ENCODE data around the gene TMEM165. TPM values are rescaled to one million over a fixed set of nuclear protein-coding genes. Genes with fewer than 3 reads are reported as not detected.

The TMEM165 gene
- total and polyA plus RNA-seq, 9 of the 15 experiments (the other 6 are each of a cell fraction or from before 2014, with no cell fraction given), result 21.3 to 145 (median 96.8) TPM

GRCh38 chr4:55397520-55398321, 2.0 kb downstream of the TMEM165 start (continued):
- no peak for TF ChIP-seq ZNF282 (CRISPR knock-in tag; IDR thresholded peaks at IDR 0.05)
- TF ChIP-seq ELF2 (CRISPR knock-in tag; IDR thresholded peaks at IDR 0.05), result no peak
- TF ChIP-seq, protein P1, sequence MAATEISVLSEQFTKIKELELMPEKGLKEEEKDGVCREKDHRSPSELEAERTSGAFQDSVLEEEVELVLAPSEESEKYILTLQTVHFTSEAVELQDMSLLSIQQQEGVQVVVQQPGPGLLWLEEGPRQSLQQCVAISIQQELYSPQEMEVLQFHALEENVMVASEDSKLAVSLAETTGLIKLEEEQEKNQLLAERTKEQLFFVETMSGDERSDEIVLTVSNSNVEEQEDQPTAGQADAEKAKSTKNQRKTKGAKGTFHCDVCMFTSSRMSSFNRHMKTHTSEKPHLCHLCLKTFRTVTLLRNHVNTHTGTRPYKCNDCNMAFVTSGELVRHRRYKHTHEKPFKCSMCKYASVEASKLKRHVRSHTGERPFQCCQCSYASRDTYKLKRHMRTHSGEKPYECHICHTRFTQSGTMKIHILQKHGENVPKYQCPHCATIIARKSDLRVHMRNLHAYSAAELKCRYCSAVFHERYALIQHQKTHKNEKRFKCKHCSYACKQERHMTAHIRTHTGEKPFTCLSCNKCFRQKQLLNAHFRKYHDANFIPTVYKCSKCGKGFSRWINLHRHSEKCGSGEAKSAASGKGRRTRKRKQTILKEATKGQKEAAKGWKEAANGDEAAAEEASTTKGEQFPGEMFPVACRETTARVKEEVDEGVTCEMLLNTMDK (IDR thresholded peaks at IDR 0.05; ENCODE audit: borderline replicate concordance, insufficient read depth, low read depth, low read length, poor library complexity, severe bottlenecking), result no peak
- no peak for TF ChIP-seq PYGO2 (tag; IDR thresholded peaks at IDR 0.05)
- TF ChIP-seq, protein P2, sequence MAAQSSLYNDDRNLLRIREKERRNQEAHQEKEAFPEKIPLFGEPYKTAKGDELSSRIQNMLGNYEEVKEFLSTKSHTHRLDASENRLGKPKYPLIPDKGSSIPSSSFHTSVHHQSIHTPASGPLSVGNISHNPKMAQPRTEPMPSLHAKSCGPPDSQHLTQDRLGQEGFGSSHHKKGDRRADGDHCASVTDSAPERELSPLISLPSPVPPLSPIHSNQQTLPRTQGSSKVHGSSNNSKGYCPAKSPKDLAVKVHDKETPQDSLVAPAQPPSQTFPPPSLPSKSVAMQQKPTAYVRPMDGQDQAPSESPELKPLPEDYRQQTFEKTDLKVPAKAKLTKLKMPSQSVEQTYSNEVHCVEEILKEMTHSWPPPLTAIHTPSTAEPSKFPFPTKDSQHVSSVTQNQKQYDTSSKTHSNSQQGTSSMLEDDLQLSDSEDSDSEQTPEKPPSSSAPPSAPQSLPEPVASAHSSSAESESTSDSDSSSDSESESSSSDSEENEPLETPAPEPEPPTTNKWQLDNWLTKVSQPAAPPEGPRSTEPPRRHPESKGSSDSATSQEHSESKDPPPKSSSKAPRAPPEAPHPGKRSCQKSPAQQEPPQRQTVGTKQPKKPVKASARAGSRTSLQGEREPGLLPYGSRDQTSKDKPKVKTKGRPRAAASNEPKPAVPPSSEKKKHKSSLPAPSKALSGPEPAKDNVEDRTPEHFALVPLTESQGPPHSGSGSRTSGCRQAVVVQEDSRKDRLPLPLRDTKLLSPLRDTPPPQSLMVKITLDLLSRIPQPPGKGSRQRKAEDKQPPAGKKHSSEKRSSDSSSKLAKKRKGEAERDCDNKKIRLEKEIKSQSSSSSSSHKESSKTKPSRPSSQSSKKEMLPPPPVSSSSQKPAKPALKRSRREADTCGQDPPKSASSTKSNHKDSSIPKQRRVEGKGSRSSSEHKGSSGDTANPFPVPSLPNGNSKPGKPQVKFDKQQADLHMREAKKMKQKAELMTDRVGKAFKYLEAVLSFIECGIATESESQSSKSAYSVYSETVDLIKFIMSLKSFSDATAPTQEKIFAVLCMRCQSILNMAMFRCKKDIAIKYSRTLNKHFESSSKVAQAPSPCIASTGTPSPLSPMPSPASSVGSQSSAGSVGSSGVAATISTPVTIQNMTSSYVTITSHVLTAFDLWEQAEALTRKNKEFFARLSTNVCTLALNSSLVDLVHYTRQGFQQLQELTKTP (IDR thresholded peaks at IDR 0.05; ENCODE audit: low read depth in 1 of 2, partially characterized antibody in 2 of 2), result peak in 1 of 2 experiments; percentile 64
- 0 out of 2 replicates have a peak, but pooled peaks have one; percentile 49 for TF ChIP-seq CC2D1A (IDR thresholded peaks at IDR 0.05)
- no peak for TF ChIP-seq NCOA2 (IDR thresholded peaks at IDR 0.05; ENCODE audit: partially characterized antibody in 2 of 2)
- TF ChIP-seq C11orf30 (IDR thresholded peaks at IDR 0.05; ENCODE audit: low read depth), result no peak
- TF ChIP-seq, protein P3, sequence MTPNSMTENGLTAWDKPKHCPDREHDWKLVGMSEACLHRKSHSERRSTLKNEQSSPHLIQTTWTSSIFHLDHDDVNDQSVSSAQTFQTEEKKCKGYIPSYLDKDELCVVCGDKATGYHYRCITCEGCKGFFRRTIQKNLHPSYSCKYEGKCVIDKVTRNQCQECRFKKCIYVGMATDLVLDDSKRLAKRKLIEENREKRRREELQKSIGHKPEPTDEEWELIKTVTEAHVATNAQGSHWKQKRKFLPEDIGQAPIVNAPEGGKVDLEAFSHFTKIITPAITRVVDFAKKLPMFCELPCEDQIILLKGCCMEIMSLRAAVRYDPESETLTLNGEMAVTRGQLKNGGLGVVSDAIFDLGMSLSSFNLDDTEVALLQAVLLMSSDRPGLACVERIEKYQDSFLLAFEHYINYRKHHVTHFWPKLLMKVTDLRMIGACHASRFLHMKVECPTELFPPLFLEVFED (CRISPR knock-in tag; conservative IDR thresholded peaks at IDR 0.05), result peak; percentile 83; the same call in 1 of the 2 replicates
- TF ChIP-seq RHOXF2B (CRISPR knock-in tag; conservative IDR thresholded peaks at IDR 0.05), result no peak
- no peak for TF ChIP-seq ZNF347 (CRISPR knock-in tag; IDR thresholded peaks at IDR 0.05; ENCODE audit: low read depth)
- no peak for TF ChIP-seq PCBP1 (IDR thresholded peaks at IDR 0.05; ENCODE audit: low read depth, low read length, poor library complexity, severe bottlenecking)
- 0 out of 2 replicates have a peak, but pooled peaks have one; percentile 7 for TF ChIP-seq MAFG (tag; conservative IDR thresholded peaks at IDR 0.05)
- TF ChIP-seq EP400 (IDR thresholded peaks at IDR 0.05), result no peak
- TF ChIP-seq MAX (CRISPR knock-in tag; IDR thresholded peaks at IDR 0.05), result no peak
- no peak for TF ChIP-seq TARDBP (IDR thresholded peaks at IDR 0.05)
- no peak for TF ChIP-seq MTF1 (CRISPR knock-in tag; IDR thresholded peaks at IDR 0.05; ENCODE audit: borderline replicate concordance)
- TF ChIP-seq, protein P4, sequence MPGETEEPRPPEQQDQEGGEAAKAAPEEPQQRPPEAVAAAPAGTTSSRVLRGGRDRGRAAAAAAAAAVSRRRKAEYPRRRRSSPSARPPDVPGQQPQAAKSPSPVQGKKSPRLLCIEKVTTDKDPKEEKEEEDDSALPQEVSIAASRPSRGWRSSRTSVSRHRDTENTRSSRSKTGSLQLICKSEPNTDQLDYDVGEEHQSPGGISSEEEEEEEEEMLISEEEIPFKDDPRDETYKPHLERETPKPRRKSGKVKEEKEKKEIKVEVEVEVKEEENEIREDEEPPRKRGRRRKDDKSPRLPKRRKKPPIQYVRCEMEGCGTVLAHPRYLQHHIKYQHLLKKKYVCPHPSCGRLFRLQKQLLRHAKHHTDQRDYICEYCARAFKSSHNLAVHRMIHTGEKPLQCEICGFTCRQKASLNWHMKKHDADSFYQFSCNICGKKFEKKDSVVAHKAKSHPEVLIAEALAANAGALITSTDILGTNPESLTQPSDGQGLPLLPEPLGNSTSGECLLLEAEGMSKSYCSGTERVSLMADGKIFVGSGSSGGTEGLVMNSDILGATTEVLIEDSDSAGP (CRISPR knock-in tag; IDR thresholded peaks at IDR 0.05), result no peak
